ENCODE results near the gene AP4M1.

- TF ChIP-seq EZH2 (IDR thresholded peaks at IDR 0.05; ENCODE audit: borderline replicate concordance, low read length), result no peak
- no peak for TF ChIP-seq CTCF (IDR thresholded peaks at IDR 0.05; ENCODE audit: low read length)
These were observed 20.4 kb upstream of the AP4M1 start for GRCh38 chr7:100080907-100081534.
